Measurements from ENCODE around the gene ARHGAP24. TPM values are rescaled to one million over a fixed set of nuclear protein-coding genes. Genes with fewer than 3 reads are reported as not detected.

Gene ARHGAP24
- total and polyA plus RNA-seq, 4 donors, result 1.8 to 15.2 (median 3.3) TPM

GRCh38 chr4:85522836-85523235 is 47.9 kb downstream of the ARHGAP24 start:
- no peak for TF ChIP-seq JUND (IDR thresholded peaks at IDR 0.05)
- TF ChIP-seq TAF1 (conservative IDR thresholded peaks at IDR 0.05), result no peak
- TF ChIP-seq RXRA (IDR thresholded peaks at IDR 0.05), result no peak
- TF ChIP-seq NR2F2 (IDR thresholded peaks at IDR 0.05), result no peak
- Histone ChIP-seq H3K4me3 (ENCODE audit: low read depth in 1 of 3, low read length in 3 of 3) (no peak overlapping the region), H3K9ac (ENCODE audit: low read depth in 1 of 2, low read length in 2 of 2) (no peak overlapping the region), H3K36me3 (ENCODE audit: control insufficient read depth in 4 of 4, insufficient read depth in 3 of 4, low read depth in 1 of 4, low read length in 3 of 4) (no peaks in the 10 kb centered on the region), H3K27me3 (ENCODE audit: control insufficient read depth in 4 of 4, insufficient read depth in 4 of 4, low read length in 3 of 4) (no peaks in the 10 kb centered on the region), H3K27ac (ENCODE audit: low read depth in 1 of 2, low read length in 2 of 2) (no peak overlapping the region), H3K4me1 (ENCODE audit: control insufficient read depth in 4 of 4, insufficient read depth in 4 of 4, low read length in 3 of 4) (no peaks in the 10 kb centered on the region), H3K9me3 (ENCODE audit: control insufficient read depth in 4 of 4, low read length in 3 of 4) (no peaks in the 10 kb centered on the region)
- WGBS, result 80% methylated on average over 3 of the region's 3 CpGs
- DNase-seq (ENCODE audit: low spot score), result no peak

- 48% methylated on average over 2 of the region's 2 CpGs for WGBS
- Histone ChIP-seq H3K4me1 (ENCODE audit: control insufficient read depth in 4 of 4, insufficient read depth in 4 of 4, low read length in 3 of 4) (no peaks in the 10 kb centered on the region), H3K9me3 (ENCODE audit: control insufficient read depth in 4 of 4, low read length in 3 of 4) (no peaks in the 10 kb centered on the region), H3K27me3 (ENCODE audit: control insufficient read depth in 4 of 4, insufficient read depth in 4 of 4, low read length in 3 of 4) (no peaks in the 10 kb centered on the region), H3K36me3 (ENCODE audit: control insufficient read depth in 4 of 4, insufficient read depth in 3 of 4, low read depth in 1 of 4, low read length in 3 of 4) (no peaks in the 10 kb centered on the region), H3K9ac (ENCODE audit: low read depth in 1 of 2, low read length in 2 of 2) (no peak overlapping the region), H3K4me3 (ENCODE audit: low read depth in 1 of 3, low read length in 3 of 3) (no peak overlapping the region), H3K27ac (ENCODE audit: low read depth in 1 of 2, low read length in 2 of 2) (no peak overlapping the region)
- TF ChIP-seq YY1 (IDR thresholded peaks at IDR 0.05), result no peak
- TF ChIP-seq HNF4G (IDR thresholded peaks at IDR 0.05), result no peak
- no peak for TF ChIP-seq ATF3 (IDR thresholded peaks at IDR 0.05)
- no peak for TF ChIP-seq FOXA2 (IDR thresholded peaks at IDR 0.05)
- TF ChIP-seq RAD21 (IDR thresholded peaks at IDR 0.05), result no peak
- DNase-seq (ENCODE audit: low spot score), result no peak
These were observed 52.9 kb downstream of the ARHGAP24 start for GRCh38 chr4:85527815-85528214.

- Histone ChIP-seq H3K4me3 (ENCODE audit: low read depth in 1 of 3, low read length in 3 of 3) (no peak overlapping the region), H3K36me3 (ENCODE audit: control insufficient read depth in 4 of 4, insufficient read depth in 3 of 4, low read depth in 1 of 4, low read length in 3 of 4) (no peaks in the 10 kb centered on the region), H3K27ac (ENCODE audit: low read depth in 1 of 2, low read length in 2 of 2) (no peak overlapping the region), H3K27me3 (ENCODE audit: control insufficient read depth in 4 of 4, insufficient read depth in 4 of 4, low read length in 3 of 4) (peaks cover 0 to under 1% (median 0%) of the 10 kb centered on the region in 4 donors), H3K4me1 (ENCODE audit: control insufficient read depth in 4 of 4, insufficient read depth in 4 of 4, low read length in 3 of 4) (no peaks in the 10 kb centered on the region), H3K9ac (ENCODE audit: low read depth in 1 of 2, low read length in 2 of 2) (no peak overlapping the region), H3K9me3 (ENCODE audit: control insufficient read depth in 4 of 4, low read length in 3 of 4) (no peaks in the 10 kb centered on the region)
- no peak for TF ChIP-seq MAX (IDR thresholded peaks at IDR 0.05)
- no peak for TF ChIP-seq SP1 (IDR thresholded peaks at IDR 0.05)
- TF ChIP-seq FOXA1 (IDR thresholded peaks at IDR 0.05), result no peak
- TF ChIP-seq HNF4A (conservative IDR thresholded peaks at IDR 0.05), result no peak
- TF ChIP-seq HNF4G (IDR thresholded peaks at IDR 0.05), result no peak
- TF ChIP-seq RAD21 (IDR thresholded peaks at IDR 0.05), result no peak
- no peak for TF ChIP-seq YY1 (IDR thresholded peaks at IDR 0.05)
- TF ChIP-seq TAF1 (conservative IDR thresholded peaks at IDR 0.05), result no peak
- TF ChIP-seq FOXA2 (IDR thresholded peaks at IDR 0.05), result no peak
- TF ChIP-seq EGR1 (IDR thresholded peaks at IDR 0.05; ENCODE audit: low read depth in 2 of 2), result no peak
- TF ChIP-seq ZBTB33 (IDR thresholded peaks at IDR 0.05), result no peak
- TF ChIP-seq RXRA (IDR thresholded peaks at IDR 0.05), result no peak
- no peak for TF ChIP-seq JUND (IDR thresholded peaks at IDR 0.05)
- TF ChIP-seq GABPA (IDR thresholded peaks at IDR 0.05 in 1 of 2, conservative IDR thresholded peaks at IDR 0.05 in 1 of 2), result no peak
- no peak for TF ChIP-seq CTCF (IDR thresholded peaks at IDR 0.05; ENCODE audit: low read depth, low read length, missing input control)
- no peak for TF ChIP-seq NR2F2 (IDR thresholded peaks at IDR 0.05)
- TF ChIP-seq ATF3 (IDR thresholded peaks at IDR 0.05), result no peak
- no peak for TF ChIP-seq REST (IDR thresholded peaks at IDR 0.05)
- no peak for DNase-seq (ENCODE audit: low spot score)
- WGBS, result 77% methylated on average over 1 of the region's 1 CpG
These were observed 56.8 kb downstream of the ARHGAP24 start for GRCh38 chr4:85531560-85532341.

All from liver (tissue), 9 donors.